K562 (cell line): Measurements from ENCODE around the gene RPL38. TPM values are rescaled to one million over a fixed set of nuclear protein-coding genes. Genes with fewer than 3 reads are reported as not detected.
A peak's percentile ranks its signal among the peaks of the same experiment; 100 is the strongest.

Source experiments
- C11orf30 ChIP-seq: fragments of 450-650 bp; IDR thresholded peaks from 2 replicates; pipeline ENCODE4 v1.6.1; 2016; ENCODE audit warnings: low read depth, mild to moderate bottlenecking
- CBX2 ChIP-seq: fragments of 200-600 bp; sonication (generic); IDR thresholded peaks from one replicate; pipeline ENCODE4 v1.6.1; 2012; ENCODE audit warnings: mild to moderate bottlenecking, low read length, inconsistent platforms; ENCODE audit not compliant: insufficient read depth, poor library complexity, severe bottlenecking
- GTF2A2 ChIP-seq: IDR thresholded peaks from 2 replicates; pipeline ENCODE4 v1.6.1; 2016; ENCODE audit warnings: mild to moderate bottlenecking, missing genetic modification characterization, missing compliant biosample characterization
- KDM2B ChIP-seq: fragments of 250-450 bp; sonication (Bioruptor Pico); IDR thresholded peaks from 2 replicates; pipeline ENCODE4 v1.8.0; 2021; ENCODE audit warnings: mild to moderate bottlenecking, moderate library complexity
- NFXL1 ChIP-seq: fragments of 450-650 bp; formaldehyde crosslinking; IDR thresholded peaks from 2 replicates; pipeline ENCODE4 v1.4.0; 2021; ENCODE audit warnings: mild to moderate bottlenecking
- OTX1 ChIP-seq: fragments of 450-650 bp; formaldehyde crosslinking; IDR thresholded peaks from 2 replicates; pipeline ENCODE4 v1.4.0; 2022; ENCODE audit warnings: mild to moderate bottlenecking
- RBM15 ChIP-seq: fragments of 200-400 bp; formaldehyde crosslinking; IDR thresholded peaks from 2 replicates; pipeline ENCODE4 v1.6.1; 2018; ENCODE audit warnings: mild to moderate bottlenecking, low read length, moderate library complexity; ENCODE audit not compliant: insufficient read depth
- SOX6 ChIP-seq: fragments of 450-650 bp; IDR thresholded peaks from 2 replicates; pipeline ENCODE4 v1.6.1; 2014; ENCODE audit warnings: mild to moderate bottlenecking
- SRSF9 ChIP-seq: fragments of 200-400 bp; formaldehyde crosslinking; IDR thresholded peaks from 2 replicates; pipeline ENCODE4 v1.6.1; 2017; ENCODE audit warnings: low read depth, low read length, borderline replicate concordance
- TRIM24 ChIP-seq, 2 experiments: fragments of 450-650 bp; IDR thresholded peaks; 2 replicates each; pipeline ENCODE4 v1.6.1; 2016
- ZBTB1 ChIP-seq: sonication (generic); formaldehyde crosslinking; IDR thresholded peaks from 2 replicates; pipeline ENCODE4 v1.8.1; 2023; ENCODE audit warnings: missing genetic modification reagents, low read depth, mild to moderate bottlenecking, borderline replicate concordance
- ZKSCAN3 ChIP-seq: fragments of 250-450 bp; sonication (Bioruptor Pico); IDR thresholded peaks from 2 replicates; pipeline ENCODE4 v1.4.0; 2020
- ZNF134 ChIP-seq: fragments of 250-450 bp; sonication (Bioruptor Pico); conservative IDR thresholded peaks from 2 replicates; pipeline ENCODE4 v1.4.0; 2020
- ZNF583 ChIP-seq: fragments of 250-450 bp; sonication (Bioruptor Pico); IDR thresholded peaks from 2 replicates; pipeline ENCODE4 v1.4.0; 2020
- polyA plus RNA-seq, 8 experiments: library from polyadenylated mRNA; depleted of rRNA in 4 of 8; stranded (reverse) in 5 of 8; unstranded in 3 of 8; fragments of >200 nt; fragmentation: Nextera tagmentation in 2 of 8; fragmentation: Illumina TruSeq in 1 of 8; extraction: Ambion mirVana in 2 of 8; extraction: Trizol in 1 of 8; gene quantifications; 2 replicates each; pipeline versions ENCODE4 v1.2.1 to v1.2.3, GENCODE V29; 2011 to 2014; ENCODE audit warnings: inconsistent platforms in 1 of 8, missing spikeins in 1 of 8
- total RNA-seq, 7 experiments: library from RNA; depleted of rRNA in 6 of 7; stranded (reverse); fragments of >200 nt in 6 of 7; fragmentation: Illumina TruSeq in 2 of 7; extraction: Trizol in 2 of 7; gene quantifications; 2 replicates each; pipeline versions ENCODE4 v1.2.1 to v1.2.3, GENCODE V29; 2011 to 2021; ENCODE audit warnings: low replicate concordance in 1 of 7
- TF ChIP-seq, protein P1 (sequence below): sonication (generic); formaldehyde crosslinking; IDR thresholded peaks from 2 replicates; pipeline ENCODE4 v1.8.0; 2022; ENCODE audit warnings: missing genetic modification reagents, mild to moderate bottlenecking, moderate library complexity, borderline replicate concordance
- TF ChIP-seq, protein P2 (sequence below), 2 experiments: fragments of 450-650 bp in 1 of 2; sonication (generic) in 1 of 2; formaldehyde crosslinking in 1 of 2; IDR thresholded peaks in 1 of 2; conservative IDR thresholded peaks in 1 of 2; 2 replicates each; pipeline versions ENCODE4 v1.6.1 to v1.8.1; 2016 to 2023; ENCODE audit warnings: mild to moderate bottlenecking in 2 of 2, moderate library complexity in 2 of 2, inconsistent platforms in 1 of 2, missing genetic modification reagents in 1 of 2
- TF ChIP-seq, protein P3 (sequence below): fragments of 200-800 bp; sonication (Bioruptor generic); IDR thresholded peaks from 2 replicates; pipeline ENCODE4 v1.6.1; 2017; ENCODE audit warnings: missing genetic modification characterization, missing compliant biosample characterization
- TF ChIP-seq, protein P4 (sequence below): sonication (generic); formaldehyde crosslinking; IDR thresholded peaks from 2 replicates; pipeline ENCODE4 v1.9.0; 2022; ENCODE audit warnings: mild to moderate bottlenecking, missing genetic modification reagents
- TF ChIP-seq, protein P5 (sequence below), 2 experiments: fragments of 450-650 bp; conservative IDR thresholded peaks; 2 replicates each; pipeline ENCODE4 v1.6.1; 2017; ENCODE audit warnings: mild to moderate bottlenecking in 2 of 2, moderate library complexity in 2 of 2
- TF ChIP-seq, protein P6 (sequence below): sonication (generic); formaldehyde crosslinking; IDR thresholded peaks from 2 replicates; pipeline ENCODE4 v1.8.1; 2023; ENCODE audit warnings: mild to moderate bottlenecking, missing genetic modification reagents

RPL38 gene
- total and polyA plus RNA-seq, 9 of the 15 experiments (the other 6 are each of a cell fraction or from before 2014, with no cell fraction given) = 1,224 to 3,864 (median 1,939) TPM

DNA sequence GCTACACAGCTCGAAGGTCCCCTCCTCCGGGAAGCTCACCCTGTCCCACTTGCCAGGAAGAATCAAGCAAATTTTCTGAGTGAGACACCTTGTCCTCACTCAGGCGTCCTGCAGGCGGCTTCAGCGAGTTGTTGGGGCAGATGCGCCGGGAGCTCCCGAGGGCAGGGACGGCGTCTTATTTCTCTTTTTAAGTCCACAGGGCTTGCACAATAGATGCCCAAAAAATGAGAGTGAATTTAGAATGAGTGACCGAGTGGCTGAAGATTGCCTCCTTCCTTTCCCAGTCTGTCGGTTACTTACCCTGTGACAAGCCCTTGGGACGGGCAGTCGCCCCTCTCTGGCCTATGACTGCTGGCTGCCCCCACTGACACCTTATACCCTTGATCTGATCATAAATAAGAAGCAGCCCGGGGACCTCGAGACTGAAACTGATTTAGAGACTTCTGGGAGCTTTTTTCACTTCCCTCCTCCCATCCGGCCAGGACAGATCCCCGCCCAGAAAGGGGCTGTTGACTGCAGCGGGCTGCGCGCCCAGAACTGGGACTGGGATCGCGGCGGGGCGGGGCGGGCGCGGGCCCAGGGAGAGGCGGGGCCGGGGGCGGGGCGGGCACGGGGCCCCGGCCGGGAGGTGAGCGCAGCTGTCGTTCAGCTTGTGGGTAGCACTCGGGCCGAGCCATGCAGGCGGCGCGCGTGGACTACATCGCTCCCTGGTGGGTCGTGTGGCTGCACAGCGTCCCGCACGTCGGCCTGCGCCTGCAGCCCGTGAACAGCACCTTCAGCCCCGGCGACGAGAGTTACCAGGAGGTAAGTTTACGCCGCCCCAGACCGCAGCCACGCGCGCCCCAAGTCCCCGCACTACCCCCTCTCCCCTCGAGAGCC is 9.7 kb downstream of the RPL38 start, which contains the start of gene TTYH2 (continued):
- TF ChIP-seq, protein P1, sequence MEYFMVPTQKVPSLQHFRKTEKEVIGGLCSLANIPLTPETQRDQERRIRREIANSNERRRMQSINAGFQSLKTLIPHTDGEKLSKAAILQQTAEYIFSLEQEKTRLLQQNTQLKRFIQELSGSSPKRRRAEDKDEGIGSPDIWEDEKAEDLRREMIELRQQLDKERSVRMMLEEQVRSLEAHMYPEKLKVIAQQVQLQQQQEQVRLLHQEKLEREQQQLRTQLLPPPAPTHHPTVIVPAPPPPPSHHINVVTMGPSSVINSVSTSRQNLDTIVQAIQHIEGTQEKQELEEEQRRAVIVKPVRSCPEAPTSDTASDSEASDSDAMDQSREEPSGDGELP = no peak
- TF ChIP-seq NFXL1 (no peak), ZNF134 (CRISPR knock-in tag) (no peak), GTF2A2 (tag) (no peak), ZKSCAN3 (CRISPR knock-in tag) (no peak), ZNF583 (no peak), KDM2B (CRISPR knock-in tag) (no peak), ZBTB1 (CRISPR knock-in tag) (no peak), TRIM24 (IDR thresholded peaks at IDR 0.05) (no peak), OTX1 (no peak), SOX6 (no peak), RBM15 (no peak), SRSF9 (no peak), C11orf30 (no peak), CBX2 (no peak)
- TF ChIP-seq, protein P2, sequence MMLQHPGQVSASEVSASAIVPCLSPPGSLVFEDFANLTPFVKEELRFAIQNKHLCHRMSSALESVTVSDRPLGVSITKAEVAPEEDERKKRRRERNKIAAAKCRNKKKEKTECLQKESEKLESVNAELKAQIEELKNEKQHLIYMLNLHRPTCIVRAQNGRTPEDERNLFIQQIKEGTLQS (IDR thresholded peaks at IDR 0.05) = no peak
- TF ChIP-seq, protein P2 (CRISPR knock-in tag; conservative IDR thresholded peaks at IDR 0.05) = 0 out of 2 replicates have a peak, but pooled peaks have one; percentile 10
- TF ChIP-seq, protein P3, sequence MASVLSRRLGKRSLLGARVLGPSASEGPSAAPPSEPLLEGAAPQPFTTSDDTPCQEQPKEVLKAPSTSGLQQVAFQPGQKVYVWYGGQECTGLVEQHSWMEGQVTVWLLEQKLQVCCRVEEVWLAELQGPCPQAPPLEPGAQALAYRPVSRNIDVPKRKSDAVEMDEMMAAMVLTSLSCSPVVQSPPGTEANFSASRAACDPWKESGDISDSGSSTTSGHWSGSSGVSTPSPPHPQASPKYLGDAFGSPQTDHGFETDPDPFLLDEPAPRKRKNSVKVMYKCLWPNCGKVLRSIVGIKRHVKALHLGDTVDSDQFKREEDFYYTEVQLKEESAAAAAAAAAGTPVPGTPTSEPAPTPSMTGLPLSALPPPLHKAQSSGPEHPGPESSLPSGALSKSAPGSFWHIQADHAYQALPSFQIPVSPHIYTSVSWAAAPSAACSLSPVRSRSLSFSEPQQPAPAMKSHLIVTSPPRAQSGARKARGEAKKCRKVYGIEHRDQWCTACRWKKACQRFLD = no peak
- TF ChIP-seq, protein P4, sequence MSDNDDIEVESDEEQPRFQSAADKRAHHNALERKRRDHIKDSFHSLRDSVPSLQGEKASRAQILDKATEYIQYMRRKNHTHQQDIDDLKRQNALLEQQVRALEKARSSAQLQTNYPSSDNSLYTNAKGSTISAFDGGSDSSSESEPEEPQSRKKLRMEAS (CRISPR knock-in tag) = 0 out of 2 replicates have a peak, but pooled peaks have one; percentile 12
- TF ChIP-seq, protein P5, sequence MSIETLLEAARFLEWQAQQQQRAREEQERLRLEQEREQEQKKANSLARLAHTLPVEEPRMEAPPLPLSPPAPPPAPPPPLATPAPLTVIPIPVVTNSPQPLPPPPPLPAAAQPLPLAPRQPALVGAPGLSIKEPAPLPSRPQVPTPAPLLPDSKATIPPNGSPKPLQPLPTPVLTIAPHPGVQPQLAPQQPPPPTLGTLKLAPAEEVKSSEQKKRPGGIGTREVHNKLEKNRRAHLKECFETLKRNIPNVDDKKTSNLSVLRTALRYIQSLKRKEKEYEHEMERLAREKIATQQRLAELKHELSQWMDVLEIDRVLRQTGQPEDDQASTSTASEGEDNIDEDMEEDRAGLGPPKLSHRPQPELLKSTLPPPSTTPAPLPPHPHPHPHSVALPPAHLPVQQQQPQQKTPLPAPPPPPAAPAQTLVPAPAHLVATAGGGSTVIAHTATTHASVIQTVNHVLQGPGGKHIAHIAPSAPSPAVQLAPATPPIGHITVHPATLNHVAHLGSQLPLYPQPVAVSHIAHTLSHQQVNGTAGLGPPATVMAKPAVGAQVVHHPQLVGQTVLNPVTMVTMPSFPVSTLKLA (conservative IDR thresholded peaks at IDR 0.05) = 0 out of 4 replicates have a peak, but pooled peaks of 1 of the 2 experiments have one; percentile 14
- TF ChIP-seq, protein P6, sequence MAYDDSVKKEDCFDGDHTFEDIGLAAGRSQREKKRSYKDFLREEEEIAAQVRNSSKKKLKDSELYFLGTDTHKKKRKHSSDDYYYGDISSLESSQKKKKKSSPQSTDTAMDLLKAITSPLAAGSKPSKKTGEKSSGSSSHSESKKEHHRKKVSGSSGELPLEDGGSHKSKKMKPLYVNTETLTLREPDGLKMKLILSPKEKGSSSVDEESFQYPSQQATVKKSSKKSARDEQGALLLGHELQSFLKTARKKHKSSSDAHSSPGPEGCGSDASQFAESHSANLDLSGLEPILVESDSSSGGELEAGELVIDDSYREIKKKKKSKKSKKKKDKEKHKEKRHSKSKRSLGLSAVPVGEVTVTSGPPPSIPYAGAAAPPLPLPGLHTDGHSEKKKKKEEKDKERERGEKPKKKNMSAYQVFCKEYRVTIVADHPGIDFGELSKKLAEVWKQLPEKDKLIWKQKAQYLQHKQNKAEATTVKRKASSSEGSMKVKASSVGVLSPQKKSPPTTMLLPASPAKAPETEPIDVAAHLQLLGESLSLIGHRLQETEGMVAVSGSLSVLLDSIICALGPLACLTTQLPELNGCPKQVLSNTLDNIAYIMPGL (CRISPR knock-in tag) = no peak
